ENCODE results near the gene TMEM270.

TMEM270 gene

DNA sequence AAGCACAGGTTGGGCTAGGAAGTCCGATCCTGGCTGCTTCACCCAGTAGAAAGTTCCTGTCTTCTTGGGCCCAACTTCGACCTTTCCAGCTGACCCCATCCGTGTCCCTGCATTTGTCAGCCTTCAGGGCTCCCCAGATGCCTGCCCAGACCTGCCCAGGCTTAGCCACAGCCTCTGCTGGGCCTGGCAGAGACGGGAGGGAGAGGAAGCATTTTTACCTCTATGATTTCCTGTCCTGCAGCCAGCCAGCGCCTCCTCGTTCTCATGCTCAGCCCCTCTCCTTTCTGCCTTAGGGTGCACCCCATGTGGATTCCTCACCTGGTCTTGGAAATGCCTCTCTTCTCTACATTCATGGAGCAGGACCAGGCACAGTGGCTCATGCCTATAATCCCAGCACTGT lies 22.3 kb upstream of the TMEM270 start:
- no peak overlapping the region for H2AFZ ChIP-seq (ENCODE audit: low read length)
- H3K27ac ChIP-seq (ENCODE audit: low read depth, low read length, poor library complexity, severe bottlenecking): no peak overlapping the region
- no peak overlapping the region for H3K4me3 ChIP-seq (ENCODE audit: low read depth, low read length, poor library complexity, severe bottlenecking)
- H3K9me3 ChIP-seq (ENCODE audit: low read length): no peaks in the 10 kb centered on the region
- TF ChIP-seq, protein P1, sequence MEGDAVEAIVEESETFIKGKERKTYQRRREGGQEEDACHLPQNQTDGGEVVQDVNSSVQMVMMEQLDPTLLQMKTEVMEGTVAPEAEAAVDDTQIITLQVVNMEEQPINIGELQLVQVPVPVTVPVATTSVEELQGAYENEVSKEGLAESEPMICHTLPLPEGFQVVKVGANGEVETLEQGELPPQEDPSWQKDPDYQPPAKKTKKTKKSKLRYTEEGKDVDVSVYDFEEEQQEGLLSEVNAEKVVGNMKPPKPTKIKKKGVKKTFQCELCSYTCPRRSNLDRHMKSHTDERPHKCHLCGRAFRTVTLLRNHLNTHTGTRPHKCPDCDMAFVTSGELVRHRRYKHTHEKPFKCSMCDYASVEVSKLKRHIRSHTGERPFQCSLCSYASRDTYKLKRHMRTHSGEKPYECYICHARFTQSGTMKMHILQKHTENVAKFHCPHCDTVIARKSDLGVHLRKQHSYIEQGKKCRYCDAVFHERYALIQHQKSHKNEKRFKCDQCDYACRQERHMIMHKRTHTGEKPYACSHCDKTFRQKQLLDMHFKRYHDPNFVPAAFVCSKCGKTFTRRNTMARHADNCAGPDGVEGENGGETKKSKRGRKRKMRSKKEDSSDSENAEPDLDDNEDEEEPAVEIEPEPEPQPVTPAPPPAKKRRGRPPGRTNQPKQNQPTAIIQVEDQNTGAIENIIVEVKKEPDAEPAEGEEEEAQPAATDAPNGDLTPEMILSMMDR (IDR thresholded peaks at IDR 0.05; ENCODE audit: low read length): no peak
- no peak for TF ChIP-seq EZH2 (IDR thresholded peaks at IDR 0.05; ENCODE audit: borderline replicate concordance, low read length)
- no peak overlapping the region for H3K9ac ChIP-seq (ENCODE audit: low read length)
- H3K79me2 ChIP-seq (ENCODE audit: insufficient read depth, low read length): no peaks in the 10 kb centered on the region
- no peaks in the 10 kb centered on the region for H3K36me3 ChIP-seq (ENCODE audit: insufficient read depth, low read length)
- H4K20me1 ChIP-seq (ENCODE audit: insufficient read depth, low read length): no peaks in the 10 kb centered on the region
- H3K4me1 ChIP-seq (ENCODE audit: insufficient read depth, low read length, severe bottlenecking): no peaks in the 10 kb centered on the region
- H3K4me2 ChIP-seq (ENCODE audit: low read length): no peak overlapping the region
- no peaks in the 10 kb centered on the region for H3K9me2 ChIP-seq (ENCODE audit: low read depth, low read length)
- no peaks in the 10 kb centered on the region for H3F3A ChIP-seq (ENCODE audit: insufficient read depth, low read length)
- peaks cover 7% of the 10 kb centered on the region; the same call in 1 of the 2 replicates for H3K27me3 ChIP-seq (ENCODE audit: insufficient read depth, low read length)

- Histone ChIP-seq H3K27ac (ENCODE audit: low read depth, low read length, poor library complexity, severe bottlenecking) (no peak overlapping the region), H3K27me3 (ENCODE audit: insufficient read depth, low read length) (peaks cover 7% of the 10 kb centered on the region; the same call in 1 of the 2 replicates), H3K4me1 (ENCODE audit: insufficient read depth, low read length, severe bottlenecking) (no peaks in the 10 kb centered on the region), H4K20me1 (ENCODE audit: insufficient read depth, low read length) (no peaks in the 10 kb centered on the region), H3K79me2 (ENCODE audit: insufficient read depth, low read length) (no peaks in the 10 kb centered on the region), H3K9me2 (ENCODE audit: low read depth, low read length) (no peaks in the 10 kb centered on the region), H3K36me3 (ENCODE audit: insufficient read depth, low read length) (no peaks in the 10 kb centered on the region), H3K4me2 (ENCODE audit: low read length) (no peak overlapping the region), H3K4me3 (ENCODE audit: low read depth, low read length, poor library complexity, severe bottlenecking) (no peak overlapping the region), H3F3A (ENCODE audit: insufficient read depth, low read length) (no peaks in the 10 kb centered on the region), H2AFZ (ENCODE audit: low read length) (no peak overlapping the region), H3K9me3 (ENCODE audit: low read length) (no peaks in the 10 kb centered on the region), H3K9ac (ENCODE audit: low read length) (no peak overlapping the region)
- TF ChIP-seq, protein P1 (IDR thresholded peaks at IDR 0.05; ENCODE audit: low read length): no peak
- TF ChIP-seq EZH2 (IDR thresholded peaks at IDR 0.05; ENCODE audit: borderline replicate concordance, low read length): no peak
These were observed 21.7 kb upstream of the TMEM270 start for GRCh38 chr7:73839290-73839689.

- Histone ChIP-seq H4K20me1 (ENCODE audit: insufficient read depth, low read length) (no peaks in the 10 kb centered on the region), H3K4me3 (ENCODE audit: low read depth, low read length, poor library complexity, severe bottlenecking) (no peak overlapping the region), H3F3A (ENCODE audit: insufficient read depth, low read length) (no peaks in the 10 kb centered on the region), H3K9me2 (ENCODE audit: low read depth, low read length) (no peaks in the 10 kb centered on the region), H3K9me3 (ENCODE audit: low read length) (no peaks in the 10 kb centered on the region), H3K4me2 (ENCODE audit: low read length) (no peak overlapping the region), H3K27ac (ENCODE audit: low read depth, low read length, poor library complexity, severe bottlenecking) (no peak overlapping the region), H3K36me3 (ENCODE audit: insufficient read depth, low read length) (no peaks in the 10 kb centered on the region), H3K27me3 (ENCODE audit: insufficient read depth, low read length) (peaks cover 11% of the 10 kb centered on the region; the same call in 1 of the 2 replicates), H3K9ac (ENCODE audit: low read length) (no peak overlapping the region), H3K79me2 (ENCODE audit: insufficient read depth, low read length) (no peaks in the 10 kb centered on the region), H2AFZ (ENCODE audit: low read length) (no peak overlapping the region), H3K4me1 (ENCODE audit: insufficient read depth, low read length, severe bottlenecking) (no peaks in the 10 kb centered on the region)
- TF ChIP-seq EZH2 (IDR thresholded peaks at IDR 0.05; ENCODE audit: borderline replicate concordance, low read length): no peak
- TF ChIP-seq, protein P1 (IDR thresholded peaks at IDR 0.05; ENCODE audit: low read length): no peak
These were observed 20.9 kb upstream of the TMEM270 start for GRCh38 chr7:73839743-73840714.
